AG04450 (cell line): ENCODE measurements around the gene SLC30A3. TPM values are rescaled to one million over a fixed set of nuclear protein-coding genes. Genes with fewer than 3 reads are reported as not detected.

Source experiments
- CTCF ChIA-PET: fragments of 300-600, 350-600 bp; formaldehyde crosslinking; extraction: SDS; loops from one replicate; lab custom pipeline; 2022; ENCODE audit warnings: antibody characterized with exemption, inconsistent platforms; lab: Charles Lee
- POLR2A ChIA-PET: fragments of 350-600 bp; formaldehyde crosslinking; extraction: SDS; loops from one replicate; lab custom pipeline; 2021; ENCODE audit warnings: antibody characterized with exemption, inconsistent platforms; lab: Yijun Ruan, JAX
- DNase-seq: peaks from one replicate; pipeline ENCODE4 v3.0.0-alpha.2; 2011; ENCODE audit warnings: low read depth, low spot score
- H3K27ac ChIP-seq: one replicate; pipeline ENCODE4 v1.5.1; 2012; ENCODE audit warnings: low read depth, low read length, control low read depth
- H3K27me3 ChIP-seq: one replicate; pipeline ENCODE4 v1.6.0; 2012; ENCODE audit warnings: low read length; ENCODE audit not compliant: control insufficient read depth, insufficient read depth
- H3K4me3 ChIP-seq: 2 replicates; pipeline ENCODE4 v1.5.1; 2011; ENCODE audit warnings: mild to moderate bottlenecking, low read depth, low read length, control low read depth
- H3K9me3 ChIP-seq: 2 replicates; pipeline ENCODE4 v1.5.1; 2012; ENCODE audit warnings: low read length; ENCODE audit not compliant: control insufficient read depth, insufficient read depth
- polyA plus RNA-seq: library from polyadenylated mRNA; depleted of rRNA; stranded (reverse); fragments of >200 nt; gene quantifications from 2 replicates; pipeline ENCODE4 v1.2.3, GENCODE V29; 2011
- TF ChIP-seq, protein P1 (sequence below): IDR thresholded peaks from 2 replicates; pipeline ENCODE4 v1.5.1; 2011; ENCODE audit warnings: low read depth, low read length, control low read depth, inconsistent platforms

Gene SLC30A3
- polyA plus RNA-seq, 1 experiment, result 0.07 TPM

GRCh38 chr2:27245116-27245515 is 17.7 kb downstream of the SLC30A3 start:
- H3K9me3 ChIP-seq, result no peaks in the 10 kb centered on the region
- CTCF ChIA-PET, result interaction anchor here (0.8 kb wide), 1 partner anchor 35 kb away, joined by 3 read pairs; no protein-coding TSS in a partner anchor
- TF ChIP-seq, protein P1, sequence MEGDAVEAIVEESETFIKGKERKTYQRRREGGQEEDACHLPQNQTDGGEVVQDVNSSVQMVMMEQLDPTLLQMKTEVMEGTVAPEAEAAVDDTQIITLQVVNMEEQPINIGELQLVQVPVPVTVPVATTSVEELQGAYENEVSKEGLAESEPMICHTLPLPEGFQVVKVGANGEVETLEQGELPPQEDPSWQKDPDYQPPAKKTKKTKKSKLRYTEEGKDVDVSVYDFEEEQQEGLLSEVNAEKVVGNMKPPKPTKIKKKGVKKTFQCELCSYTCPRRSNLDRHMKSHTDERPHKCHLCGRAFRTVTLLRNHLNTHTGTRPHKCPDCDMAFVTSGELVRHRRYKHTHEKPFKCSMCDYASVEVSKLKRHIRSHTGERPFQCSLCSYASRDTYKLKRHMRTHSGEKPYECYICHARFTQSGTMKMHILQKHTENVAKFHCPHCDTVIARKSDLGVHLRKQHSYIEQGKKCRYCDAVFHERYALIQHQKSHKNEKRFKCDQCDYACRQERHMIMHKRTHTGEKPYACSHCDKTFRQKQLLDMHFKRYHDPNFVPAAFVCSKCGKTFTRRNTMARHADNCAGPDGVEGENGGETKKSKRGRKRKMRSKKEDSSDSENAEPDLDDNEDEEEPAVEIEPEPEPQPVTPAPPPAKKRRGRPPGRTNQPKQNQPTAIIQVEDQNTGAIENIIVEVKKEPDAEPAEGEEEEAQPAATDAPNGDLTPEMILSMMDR, result no peak
- no peak for DNase-seq
- H3K4me3 ChIP-seq, result no peak overlapping the region
- H3K27me3 ChIP-seq, result peaks cover 2% of the 10 kb centered on the region
- H3K27ac ChIP-seq, result no peak overlapping the region
- POLR2A ChIA-PET, result no interaction called here

GRCh38 chr2:27243391-27244130 is 19.3 kb downstream of the SLC30A3 start:
- Histone ChIP-seq H3K27me3 (no peaks in the 10 kb centered on the region), H3K27ac (no peak overlapping the region), H3K9me3 (no peaks in the 10 kb centered on the region), H3K4me3 (no peak overlapping the region)
- TF ChIP-seq, protein P1, result no peak
- CTCF ChIA-PET, result no interaction called here
- POLR2A ChIA-PET, result no interaction called here
- no peak for DNase-seq

- DNase-seq, result no peak
- TF ChIP-seq, protein P1, result no peak
- ChIA-PET CTCF (interaction anchor here (0.6 to 1.5 kb wide), 2 partner anchors 14 to 61 kb away, joined by 3 to 6 read pairs; no protein-coding TSS in a partner anchor), POLR2A (no interaction called here)
- Histone ChIP-seq H3K9me3 (no peaks in the 10 kb centered on the region; the same call in 1 of the 2 replicates), H3K4me3 (no peak overlapping the region), H3K27ac (no peak overlapping the region), H3K27me3 (no peaks in the 10 kb centered on the region)
These were observed 20.3 kb downstream of the SLC30A3 start for GRCh38 chr2:27242614-27242951.

DNA sequence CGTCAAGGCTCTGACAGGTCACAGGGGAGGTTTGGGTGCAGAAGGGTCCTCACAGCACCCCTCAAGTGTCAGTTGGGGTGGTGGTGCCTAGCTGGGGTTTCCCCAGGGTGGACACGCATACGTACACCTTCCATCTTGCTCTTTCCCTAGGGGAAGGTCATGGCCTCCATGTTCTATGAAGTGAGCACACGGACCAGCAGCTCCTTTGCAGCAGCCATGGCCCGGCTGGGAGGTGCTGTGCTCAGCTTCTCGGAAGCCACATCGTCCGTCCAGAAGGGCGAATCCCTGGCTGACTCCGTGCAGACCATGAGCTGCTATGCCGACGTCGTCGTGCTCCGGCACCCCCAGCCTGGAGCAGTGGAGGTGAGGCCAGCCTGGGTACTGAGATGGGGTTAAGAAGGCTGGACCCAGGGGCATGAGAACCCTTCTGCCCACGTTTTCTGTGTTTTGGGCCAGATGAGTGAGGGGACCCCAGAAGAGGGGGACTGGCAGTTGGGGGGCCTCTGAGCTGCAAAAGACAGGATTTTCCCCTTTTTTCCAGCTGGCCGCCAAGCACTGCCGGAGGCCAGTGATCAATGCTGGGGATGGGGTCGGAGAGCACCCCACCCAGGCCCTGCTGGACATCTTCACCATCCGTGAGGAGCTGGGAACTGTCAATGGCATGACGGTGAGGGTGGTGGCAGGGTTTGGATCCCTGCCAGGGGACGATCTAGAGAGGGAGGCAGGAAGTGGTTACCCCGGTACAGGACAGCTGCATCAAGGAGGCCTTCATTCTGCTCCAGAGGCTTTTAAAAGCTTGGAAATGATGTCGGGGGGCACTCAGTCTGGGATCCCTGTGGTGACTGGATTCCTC is 20.9 kb downstream of the SLC30A3 start:
- no peak for DNase-seq
- Histone ChIP-seq H3K9me3 (no peaks in the 10 kb centered on the region; the same call in 1 of the 2 replicates), H3K27me3 (no peaks in the 10 kb centered on the region), H3K4me3 (no peak overlapping the region), H3K27ac (no peak overlapping the region)
- POLR2A ChIA-PET, result interaction anchor here (0.6 kb wide), 1 partner anchor 31 kb away, joined by 4 read pairs; no protein-coding TSS in a partner anchor
- CTCF ChIA-PET, result interaction anchor here (0.6 to 1.5 kb wide), 4 partner anchors 15 to 62 kb away, joined by 3 to 6 read pairs (median 3); no protein-coding TSS in a partner anchor
- TF ChIP-seq, protein P1, result no peak

GRCh38 chr2:27240406-27240805 is 22.4 kb downstream of the SLC30A3 start:
- ChIA-PET POLR2A (no interaction called here), CTCF (interaction anchor here (1.0 kb wide), 1 partner anchor 39 kb away, joined by 3 read pairs; no protein-coding TSS in a partner anchor)
- TF ChIP-seq, protein P1, result no peak
- H3K4me3 ChIP-seq, result no peak overlapping the region
- no peaks in the 10 kb centered on the region; the same call in 1 of the 2 replicates for H3K9me3 ChIP-seq
- H3K27ac ChIP-seq, result no peak overlapping the region
- DNase-seq, result no peak
- H3K27me3 ChIP-seq, result no peaks in the 10 kb centered on the region
